Heart right ventricle (tissue), 16 donors: ENCODE measurements around the gene SLAIN2. TPM values are rescaled to one million over a fixed set of nuclear protein-coding genes. Genes with fewer than 3 reads are reported as not detected.

Source experiments
- ATAC-seq, 8 donors: fragments of 200-7000 bp; cut with Tn5 transposase; one replicate each; pipeline ENCODE4 v1.9.1; 2020; ENCODE audit warnings: mild to moderate bottlenecking in 8 of 8, moderate library complexity in 8 of 8, moderate number of reproducible peaks in 1 of 8
- DNase-seq, 2 donors: peaks; one replicate each; pipeline ENCODE4 v3.0.0-alpha.2; 2020
- H3K27ac ChIP-seq, 10 donors: fragments of 200-600 bp; sonication (generic) in 2 of 10; one replicate each; pipeline versions ENCODE4 v1.5.0 to v1.8.0; 2020 to 2022; ENCODE audit warnings: mild to moderate bottlenecking in 3 of 10
- H3K27me3 ChIP-seq, 7 donors: fragments of 200-600 bp; one replicate each; pipeline ENCODE4 v1.8.0; 2021 to 2022; ENCODE audit warnings: mild to moderate bottlenecking in 2 of 7
- H3K36me3 ChIP-seq, 9 donors: fragments of 200-600 bp; sonication (generic) in 1 of 9; one replicate each; pipeline versions ENCODE4 v1.5.0 to v1.8.0; 2020 to 2022; ENCODE audit warnings: mild to moderate bottlenecking in 2 of 9
- H3K4me1 ChIP-seq, 9 donors: fragments of 200-600 bp; sonication (generic) in 1 of 9; one replicate each; pipeline versions ENCODE4 v1.5.0 to v1.8.0; 2020 to 2022; ENCODE audit warnings: mild to moderate bottlenecking in 4 of 9
- H3K4me3 ChIP-seq, 10 donors: fragments of 200-600 bp; sonication (generic) in 2 of 10; one replicate each; pipeline versions ENCODE4 v1.5.0 to v1.8.0; 2020 to 2022; ENCODE audit warnings: mild to moderate bottlenecking in 7 of 10, moderate library complexity in 2 of 10
- H3K9me3 ChIP-seq, 11 donors: fragments of 200-600 bp in 10 of 11; sonication (generic) in 2 of 11; one replicate each; pipeline versions ENCODE4 v1.5.0 to v1.8.0; 2013 to 2022; ENCODE audit warnings: mild to moderate bottlenecking in 2 of 11, control low read depth in 1 of 11, moderate library complexity in 1 of 11
- WGBS, 2 donors: extraction: QIAGEN DNeasy Blood & Tissue Kit; methylation state at CpG; one replicate each; pipeline ENCODE4 v1.1.7; 2013; ENCODE audit warnings: inconsistent platforms in 1 of 2; 5-methylcytosine and 5-hydroxymethylcytosine counted together
- intact Hi-C, 10 donors: fragments of 100-400 bp; cut with DNase I; formaldehyde crosslinking; loops; one replicate each; pipeline versions ENCODE4 v1.11.1 to v1.14.2; 2022
- polyA plus RNA-seq, 2 donors: library from polyadenylated mRNA; stranded (reverse); fragments of 200-250 nt; gene quantifications; one replicate each; pipeline ENCODE4 v1.2.3, GENCODE V29; 2013
- total RNA-seq, 10 donors: library from RNA; stranded (reverse); fragmentation: NEBNext Ultra II Directional in 3 of 10; extraction: Animal tissue kit (Norgen Biotek cat#: 25700) in 3 of 10; gene quantifications; one replicate each; pipeline versions ENCODE4 v1.2.1 to v1.2.4, GENCODE V29; 2021 to 2023
- TF ChIP-seq, protein P1 (sequence below), 9 donors: fragments of 200-600 bp; sonication (generic) in 2 of 9; IDR thresholded peaks; one replicate each; pipeline versions ENCODE4 v1.5.0 to v1.8.0; 2021 to 2022; ENCODE audit warnings: antibody characterized with exemption in 9 of 9, mild to moderate bottlenecking in 5 of 9, moderate library complexity in 1 of 9
- donor health status: Arrhythmogenic right ventricular cardiomyopathy.
- donor health status: ischemic (EF 13 %, LVEDD 7.1; RV severe dilation, severe dysfunction).
- donor health status: healthy with polysubstance abuse.
- donor health status: DM: no; HTN: yes; CAD: no.
- donor health status: DM: no; HTN: no; CAD: no.
- donor health status: ischemic (EF 25% LVEDD 6.9; RV normal size, moderate dysfunction).
- donor health status: ischemic (EF 25% LVEDD 5.7; RV mildly dilated, moderate dysfunction).
- donor health status: healthy.
- donor health status: DM: yes; HTN: yes; CAD: no.
- donor health status: Ischemic cardiomyopathy.
- donor health status: ischemic (EF 35%, LVEDD 5.7; RV mildly dilated, moderate dysfunction).
- donor health status: nonischemic (EF 11% LVEDD 7.7; RV severe dilation, severe dysfunction).
- donor health status: DM: yes; HTN: yes; CAD: no.
- donor health status: PGD.
- donor health status: ischemic (EF 29% LVEDD 5.4; RV normal size, mild dysfunction).
- donor health status: nonischemic (EF 23%, LVEDD 6.1; RV moderate dilation, normal function).

Gene SLAIN2
- total and polyA plus RNA-seq, 12 donors = 16.4 to 185 (median 131) TPM

DNA sequence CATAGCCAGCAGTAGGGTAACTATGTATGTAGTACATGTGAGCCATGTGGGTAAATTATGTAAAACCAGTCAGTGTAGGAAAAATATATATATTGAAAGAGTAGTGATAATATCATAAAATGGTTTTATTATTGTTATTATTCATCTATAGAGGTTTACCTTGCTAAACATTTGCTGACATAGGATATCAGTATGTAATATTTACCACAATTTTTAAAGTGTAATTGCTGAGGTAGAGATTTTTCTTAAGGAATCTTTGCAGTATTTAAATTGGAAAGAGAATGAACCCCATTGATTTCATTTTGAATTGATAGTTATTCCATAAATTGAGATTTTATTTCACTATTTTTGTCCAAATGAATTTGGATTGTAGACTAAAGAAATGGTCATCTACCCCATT is 27.1 kb downstream of the SLAIN2 start:
- Histone ChIP-seq H3K27ac (no peak overlapping the region), H3K9me3 (no peaks in the 10 kb centered on the region), H3K4me3 (no peak overlapping the region), H3K4me1 (peaks cover 0 to 37% (median 11%) of the 10 kb centered on the region in 9 donors), H3K36me3 (no peaks in the 10 kb centered on the region), H3K27me3 (no peaks in the 10 kb centered on the region)
- ATAC-seq = no peak
- intact Hi-C loops = no loop called here
- DNase-seq = no peak
- TF ChIP-seq, protein P1, sequence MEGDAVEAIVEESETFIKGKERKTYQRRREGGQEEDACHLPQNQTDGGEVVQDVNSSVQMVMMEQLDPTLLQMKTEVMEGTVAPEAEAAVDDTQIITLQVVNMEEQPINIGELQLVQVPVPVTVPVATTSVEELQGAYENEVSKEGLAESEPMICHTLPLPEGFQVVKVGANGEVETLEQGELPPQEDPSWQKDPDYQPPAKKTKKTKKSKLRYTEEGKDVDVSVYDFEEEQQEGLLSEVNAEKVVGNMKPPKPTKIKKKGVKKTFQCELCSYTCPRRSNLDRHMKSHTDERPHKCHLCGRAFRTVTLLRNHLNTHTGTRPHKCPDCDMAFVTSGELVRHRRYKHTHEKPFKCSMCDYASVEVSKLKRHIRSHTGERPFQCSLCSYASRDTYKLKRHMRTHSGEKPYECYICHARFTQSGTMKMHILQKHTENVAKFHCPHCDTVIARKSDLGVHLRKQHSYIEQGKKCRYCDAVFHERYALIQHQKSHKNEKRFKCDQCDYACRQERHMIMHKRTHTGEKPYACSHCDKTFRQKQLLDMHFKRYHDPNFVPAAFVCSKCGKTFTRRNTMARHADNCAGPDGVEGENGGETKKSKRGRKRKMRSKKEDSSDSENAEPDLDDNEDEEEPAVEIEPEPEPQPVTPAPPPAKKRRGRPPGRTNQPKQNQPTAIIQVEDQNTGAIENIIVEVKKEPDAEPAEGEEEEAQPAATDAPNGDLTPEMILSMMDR (IDR thresholded peaks at IDR 0.05) = no peak

DNA sequence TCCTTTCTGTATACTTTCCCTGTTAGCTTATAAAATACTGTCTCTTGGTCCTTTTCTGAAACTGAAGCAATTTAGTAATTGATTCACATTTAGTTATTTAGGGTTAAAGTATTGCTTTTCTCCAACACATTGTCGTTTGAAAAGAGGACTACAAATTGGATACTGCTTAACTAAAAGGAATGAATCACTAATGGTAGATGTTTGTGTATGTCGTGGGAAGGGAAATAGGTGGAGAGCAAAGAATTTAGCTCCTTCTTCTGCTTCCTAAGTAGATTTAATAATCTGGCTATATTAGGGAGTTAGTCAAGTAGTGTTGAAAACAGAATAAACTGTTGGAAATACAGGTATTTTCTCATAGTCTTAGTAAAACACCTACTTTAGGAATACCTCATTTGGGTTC is 27.9 kb downstream of the SLAIN2 start:
- intact Hi-C loops = no loop called here
- no peaks in the 10 kb centered on the region for H3K27me3 ChIP-seq
- WGBS, 2 donors = 31 to 56% methylated on average over 2 of the region's 2 CpGs

DNA sequence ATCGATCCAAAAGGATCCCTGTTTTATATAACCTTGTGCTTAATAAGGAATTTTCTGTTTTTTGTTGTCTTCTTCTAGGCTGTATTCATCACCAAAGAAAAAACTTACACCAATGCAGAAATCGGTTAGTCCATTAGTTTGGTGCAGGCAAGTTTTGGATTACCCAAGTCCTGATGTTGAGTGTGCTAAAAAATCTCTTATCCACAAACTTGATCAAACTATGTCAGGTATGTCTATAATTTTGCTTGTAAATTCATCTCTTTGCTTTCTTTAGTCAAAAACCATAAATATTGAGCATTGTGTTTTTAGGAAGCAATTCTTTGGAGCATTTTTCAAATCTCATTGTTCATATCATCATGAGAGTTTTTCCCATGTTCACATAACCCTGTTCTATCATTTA is 28.4 kb downstream of the SLAIN2 start:
- WGBS, 2 donors = 92 to 94% methylated on average over 2 of the region's 2 CpGs
- ATAC-seq (no peak), DNase-seq (no peak)
- no peaks in the 10 kb centered on the region for H3K9me3 ChIP-seq
- H3K4me1 ChIP-seq = peaks cover 0 to 37% (median 11%) of the 10 kb centered on the region in 9 donors
- H3K4me3 ChIP-seq = no peak overlapping the region
- TF ChIP-seq, protein P1 (IDR thresholded peaks at IDR 0.05) = no peak
- H3K27ac ChIP-seq = no peak overlapping the region
- no peaks in the 10 kb centered on the region for H3K27me3 ChIP-seq
- intact Hi-C loops = no loop called here
- no peaks in the 10 kb centered on the region for H3K36me3 ChIP-seq

More for the DNA sequence above, 27.9 kb downstream of the SLAIN2 start:
- DNase-seq = no peak
- Histone ChIP-seq H3K36me3 (no peaks in the 10 kb centered on the region), H3K4me3 (no peak overlapping the region), H3K27ac (no peak overlapping the region), H3K4me1 (peaks cover 0 to 37% (median 11%) of the 10 kb centered on the region in 9 donors), H3K9me3 (no peaks in the 10 kb centered on the region)
- no peak for ATAC-seq
- TF ChIP-seq, protein P1 (IDR thresholded peaks at IDR 0.05) = no peak

DNA sequence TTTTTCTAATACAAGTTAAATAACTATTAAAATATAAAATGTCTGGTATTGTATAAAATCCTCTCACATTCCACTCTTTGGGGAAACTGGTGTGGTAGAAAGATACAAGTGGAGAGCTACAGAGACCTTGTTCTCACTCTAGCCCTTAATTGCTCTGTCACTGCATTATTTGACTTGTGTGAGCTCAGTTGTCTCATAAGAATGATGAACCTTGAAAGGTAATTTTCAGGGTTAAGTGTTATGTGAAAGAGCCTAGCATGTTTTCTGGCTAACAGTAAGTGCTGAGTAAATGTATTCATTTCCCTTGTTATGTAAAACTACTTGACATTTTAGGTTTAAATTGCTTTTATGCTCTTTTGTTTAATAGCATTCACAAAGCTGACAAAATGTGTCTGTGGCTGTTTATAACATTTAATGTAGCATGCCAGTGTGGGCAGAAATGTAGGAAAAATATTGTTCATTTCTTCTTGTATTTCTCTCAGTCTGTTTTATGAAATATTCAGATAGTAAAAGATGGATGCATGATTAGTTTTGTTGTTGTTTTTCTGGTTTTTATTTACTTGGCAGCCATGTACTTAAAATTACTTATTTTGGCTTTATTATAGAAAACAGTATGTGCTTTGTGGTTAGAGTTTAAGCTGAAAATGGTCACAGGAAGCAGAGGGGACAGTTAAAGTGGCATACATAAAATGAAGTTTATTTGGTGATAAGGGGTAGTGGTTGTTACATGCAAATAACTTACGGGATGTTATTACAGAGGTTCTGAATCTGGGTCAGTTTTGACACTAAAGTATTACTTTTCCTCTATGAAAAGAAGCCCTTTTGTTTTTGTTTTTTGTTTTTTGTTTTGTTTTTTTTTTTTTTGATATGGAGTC is 29.2 kb downstream of the SLAIN2 start:
- H3K4me1 ChIP-seq = peaks cover 0 to 37% (median 11%) of the 10 kb centered on the region in 9 donors
- peaks cover 0 to 3% (median 0%) of the 10 kb centered on the region in 9 donors for H3K36me3 ChIP-seq
- intact Hi-C loops = no loop called here
- H3K27me3 ChIP-seq = no peaks in the 10 kb centered on the region
- TF ChIP-seq, protein P1 (IDR thresholded peaks at IDR 0.05) = no peak
- H3K9me3 ChIP-seq = no peaks in the 10 kb centered on the region
- no peak overlapping the region for H3K4me3 ChIP-seq
- ATAC-seq (no peak), DNase-seq (no peak)
- 90 to 96% methylated on average over 1 of the region's 1 CpG for WGBS, 2 donors
- no peak overlapping the region for H3K27ac ChIP-seq
